Hindlimb muscle (tissue), 1 donor: ENCODE data around the gene FCER1G. TPM values are rescaled to one million over a fixed set of nuclear protein-coding genes. Genes with fewer than 3 reads are reported as not detected.

Experiments
- polyA plus RNA-seq: library from polyadenylated mRNA; unstranded; fragments of 120-200 nt; gene quantifications from one replicate; pipeline ENCODE4 v1.2.1, GENCODE V29; 2013; ENCODE audit not compliant: insufficient read length

Gene FCER1G
- polyA plus RNA-seq, 1 donor = 21.4 TPM

Other genes starting within 250 kb of the FCER1G start
- 12.4 TPM for gene F11R, start 194.1 kb upstream of the FCER1G start, polyA plus RNA-seq
- gene TSTD1, start 176.3 kb upstream of the FCER1G start, polyA plus RNA-seq = 30.0 TPM
- gene USF1, start 169.3 kb upstream of the FCER1G start, polyA plus RNA-seq = 34.8 TPM
- gene ARHGAP30, start 145.4 kb upstream of the FCER1G start, polyA plus RNA-seq = 4.7 TPM
- 0.43 TPM for gene NECTIN4, start 125.7 kb upstream of the FCER1G start, polyA plus RNA-seq
- gene KLHDC9, start 116.9 kb upstream of the FCER1G start, polyA plus RNA-seq = 0.86 TPM
- 66.3 TPM for gene PFDN2, start 97.3 kb upstream of the FCER1G start, polyA plus RNA-seq
- 30.9 TPM for gene NIT1, start 97.2 kb upstream of the FCER1G start, polyA plus RNA-seq
- 43.2 TPM for gene DEDD, start 82.6 kb upstream of the FCER1G start, polyA plus RNA-seq
- gene UFC1, start 61.3 kb upstream of the FCER1G start, polyA plus RNA-seq = 91.5 TPM
- gene USP21, start 55.8 kb upstream of the FCER1G start, polyA plus RNA-seq = 28.6 TPM
- gene PPOX, start 48.9 kb upstream of the FCER1G start, polyA plus RNA-seq = 23.5 TPM
- gene B4GALT3, start 37.8 kb upstream of the FCER1G start, polyA plus RNA-seq = 26.6 TPM
- gene ADAMTS4, start 16.2 kb upstream of the FCER1G start, polyA plus RNA-seq = 11.2 TPM
- gene NDUFS2, start 12.9 kb upstream of the FCER1G start, polyA plus RNA-seq = 144 TPM
- gene APOA2, start 8.3 kb downstream of the FCER1G start, polyA plus RNA-seq = not detected
- 9.0 TPM for gene TOMM40L, start 10.8 kb downstream of the FCER1G start, polyA plus RNA-seq
- 1.1 TPM for gene NR1I3, start 22.9 kb downstream of the FCER1G start, polyA plus RNA-seq
- gene PCP4L1, start 43.5 kb downstream of the FCER1G start, polyA plus RNA-seq = 0.23 TPM
- 12.0 TPM for gene MPZ, start 94.7 kb downstream of the FCER1G start, polyA plus RNA-seq
- gene SDHC, start 99.1 kb downstream of the FCER1G start, polyA plus RNA-seq = 113 TPM
- gene CFAP126, start 152.6 kb downstream of the FCER1G start, polyA plus RNA-seq = 2.5 TPM